Renal cortex interstitium (tissue), 11 donors: ENCODE results near the gene CLSTN3. TPM values are rescaled to one million over a fixed set of nuclear protein-coding genes. Genes with fewer than 3 reads are reported as not detected.

Source experiments
- DNase-seq, 11 donors: peaks; one replicate each; pipeline ENCODE4 v3.0.0-alpha.2; 2013; ENCODE audit warnings: low read depth in 9 of 11, low spot score in 4 of 11; ENCODE audit errors: extremely low read depth in 1 of 11
- polyA plus RNA-seq, 3 donors: library from polyadenylated mRNA; unstranded; fragments of 120-200 nt; gene quantifications; one replicate each; pipeline ENCODE4 v1.2.1, GENCODE V29; 2013; ENCODE audit not compliant: insufficient read length in 3 of 3

CLSTN3 gene
- polyA plus RNA-seq, 3 donors: 93.0 to 112 (median 106) TPM

DNA sequence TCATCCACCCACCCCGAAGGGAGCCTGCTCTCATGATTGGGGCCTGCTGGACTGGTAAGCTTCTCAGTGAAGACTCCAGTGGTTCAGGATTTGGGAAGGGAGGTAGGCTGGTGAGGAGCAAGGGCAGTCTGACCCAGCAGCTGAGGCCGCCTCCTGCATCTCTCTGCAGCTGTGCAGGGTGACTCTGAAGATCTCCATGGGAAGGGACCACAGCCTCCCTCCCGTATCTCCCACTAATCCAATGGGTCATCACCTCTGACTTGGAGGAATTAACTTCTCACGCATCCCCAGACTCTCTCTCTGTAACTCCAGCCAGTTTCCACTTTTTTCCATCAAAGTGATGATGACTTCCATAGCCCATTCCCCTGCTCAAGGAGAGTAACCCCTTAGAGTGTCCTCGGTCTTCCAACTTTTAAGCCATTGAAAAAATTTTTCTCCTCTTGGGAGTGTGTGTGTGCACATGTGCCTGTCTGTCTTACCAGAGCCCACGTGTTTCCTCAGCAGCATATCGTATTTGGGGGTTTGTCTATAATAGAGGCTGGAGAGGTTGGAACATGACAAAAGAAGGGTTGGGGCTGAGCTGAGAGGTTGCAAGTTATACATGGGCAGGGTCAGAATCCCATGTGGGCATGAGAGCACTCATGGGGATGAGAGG is 11.3 kb downstream of the CLSTN3 start:
- no peak for DNase-seq

DNA sequence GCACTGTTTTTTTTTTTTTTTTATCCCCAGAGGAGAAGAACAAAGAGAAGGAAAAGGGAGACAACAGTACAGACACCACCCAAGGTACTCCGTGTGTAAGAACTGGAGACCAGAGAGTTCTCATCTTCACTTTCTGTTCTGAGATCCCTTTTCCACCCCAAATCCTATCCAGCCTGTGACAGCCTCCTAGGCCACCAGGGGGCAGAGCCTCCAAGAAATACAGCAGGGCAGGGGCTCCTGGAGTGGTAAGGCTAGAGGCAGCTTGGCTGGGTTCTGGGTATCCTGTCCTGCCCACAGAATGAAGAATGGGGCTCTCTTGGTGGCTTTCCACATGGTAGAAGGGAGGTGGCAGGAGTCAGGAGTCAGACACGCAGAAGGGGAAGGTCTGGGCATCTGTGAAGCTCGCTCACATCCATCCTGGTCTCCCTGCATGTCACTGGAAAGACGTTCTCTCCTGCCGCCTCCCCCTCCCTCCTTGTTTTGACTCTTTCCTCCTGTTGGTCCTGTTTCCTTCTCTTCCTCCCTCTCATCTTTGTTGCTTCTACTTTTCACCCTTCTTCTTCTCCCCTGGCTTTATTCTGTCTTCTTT is 12.0 kb downstream of the CLSTN3 start:
- no peak for DNase-seq

- no peak for DNase-seq
These were observed 12.8 kb downstream of the CLSTN3 start for GRCh38 chr12:7142809-7143465.

DNA sequence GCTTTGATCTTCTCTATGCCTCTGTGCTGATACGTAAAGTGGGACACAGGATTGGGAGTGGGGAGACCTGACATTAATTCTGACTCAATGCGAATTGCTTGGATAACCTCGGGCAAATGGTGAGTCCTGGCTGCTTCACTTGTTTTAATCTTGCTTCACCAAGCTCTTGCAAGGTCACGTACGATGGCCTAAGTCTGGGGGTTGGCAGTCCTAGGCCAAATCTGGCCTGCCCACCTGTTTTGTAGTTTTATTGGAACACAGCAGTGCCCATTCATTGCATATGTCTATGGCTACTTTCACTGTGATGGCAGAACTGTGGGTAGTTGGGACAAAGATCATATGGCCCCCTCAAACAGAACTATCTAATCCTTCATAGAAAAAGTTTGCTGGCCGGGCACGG is 13.4 kb downstream of the CLSTN3 start:
- DNase-seq: no peak

DNA sequence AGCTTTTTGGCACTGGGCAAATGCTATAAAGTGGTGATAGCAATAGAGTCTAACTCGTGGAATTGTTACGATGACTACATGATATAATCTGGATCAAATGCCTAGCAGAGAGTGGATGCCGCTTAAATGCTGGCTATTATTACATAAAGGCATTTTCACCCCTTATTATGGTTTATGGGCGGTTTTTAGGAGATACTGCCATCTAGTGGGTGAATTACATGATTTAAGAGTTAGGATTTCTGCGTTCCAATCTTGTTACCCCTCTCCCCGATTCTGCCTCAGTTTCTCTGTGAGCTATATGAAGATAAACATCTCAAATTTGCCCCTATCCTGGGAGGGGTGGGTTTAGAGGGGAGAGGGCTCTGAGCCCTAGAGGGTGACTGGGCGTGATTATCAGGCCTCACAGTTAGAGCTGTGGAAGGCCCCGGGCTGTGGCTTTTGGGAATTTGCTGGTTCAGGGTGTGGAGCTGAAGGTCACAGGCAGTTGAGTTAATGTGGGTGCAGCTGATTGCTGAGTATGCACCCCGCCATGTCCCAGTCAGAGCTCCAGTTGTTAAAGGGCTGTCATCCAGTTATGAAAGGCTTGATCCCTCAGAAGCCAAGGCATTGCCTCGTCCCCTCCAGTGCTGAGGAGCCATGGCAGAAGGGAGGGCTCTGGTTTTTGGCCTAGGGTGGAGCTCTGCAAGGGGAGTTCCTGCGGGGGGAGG is 14.4 kb downstream of the CLSTN3 start:
- DNase-seq: no peak

DNA sequence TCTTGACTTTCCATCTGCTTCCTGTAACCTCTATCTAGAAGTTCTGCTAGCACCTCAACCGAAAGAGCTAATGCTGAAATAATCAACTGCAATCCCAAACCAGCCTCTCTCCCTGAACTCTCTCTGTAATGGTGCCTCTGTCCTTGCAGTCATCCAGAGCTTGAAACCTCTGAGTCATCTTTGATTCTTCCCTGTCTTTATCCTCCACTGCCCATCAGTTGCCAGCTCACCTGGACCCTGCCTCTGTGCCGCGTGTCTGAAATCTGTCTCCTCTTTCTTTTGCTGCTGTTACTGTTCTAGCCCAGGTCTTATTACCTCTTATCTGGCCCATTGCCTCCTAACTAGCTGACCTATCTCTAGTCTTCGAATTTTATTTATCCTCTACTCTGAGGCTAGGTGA is 15.5 kb downstream of the CLSTN3 start:
- no peak for DNase-seq

- no peak for DNase-seq
These were observed 16.1 kb downstream of the CLSTN3 start for GRCh38 chr12:7146228-7146627.

DNA sequence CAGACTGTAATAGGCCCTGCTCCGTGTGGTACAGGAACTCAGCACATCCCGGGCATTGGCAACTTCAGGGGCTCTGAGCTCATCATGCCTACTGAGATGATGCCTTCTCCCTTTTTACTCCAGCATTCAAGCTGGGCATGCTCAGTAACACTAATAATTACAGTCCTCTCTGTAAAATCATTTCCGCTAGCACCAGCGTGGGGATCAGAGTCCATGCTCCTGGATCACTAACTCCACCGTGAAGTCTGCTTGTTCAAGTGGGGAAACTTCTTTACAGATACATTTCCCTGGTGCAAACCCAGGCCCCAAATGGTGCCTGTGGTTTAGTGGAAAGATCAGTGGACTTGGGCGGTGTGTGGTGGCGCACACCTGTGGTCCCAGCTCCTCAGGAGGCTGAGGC is 16.7 kb downstream of the CLSTN3 start:
- no peak for DNase-seq

DNA sequence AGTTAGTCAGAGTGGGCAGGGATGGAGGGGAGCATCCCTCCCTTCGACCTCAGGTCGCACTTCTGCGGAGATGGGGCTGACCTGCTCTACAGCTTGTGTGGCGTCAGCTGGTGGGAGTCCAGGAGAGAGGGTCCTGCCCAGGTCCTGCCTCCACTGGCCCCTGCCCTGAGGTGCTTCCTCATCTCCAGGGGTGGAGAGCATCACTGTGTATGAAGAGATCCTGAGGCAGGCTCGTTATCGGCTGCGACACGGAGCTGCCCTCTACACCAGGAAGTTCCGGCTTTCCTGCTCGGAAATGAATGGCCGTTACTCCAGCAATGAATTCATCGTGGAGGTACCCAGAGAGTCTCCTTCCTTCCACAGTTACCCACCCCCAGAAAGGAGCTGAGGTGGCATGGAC is 20.2 kb downstream of the CLSTN3 start:
- DNase-seq: no peak

- no peak for DNase-seq
These were observed 20.7 kb downstream of the CLSTN3 start for GRCh38 chr12:7150841-7151240.

GRCh38 chr12:7151532-7151931 is 21.4 kb downstream of the CLSTN3 start:
- no peak for DNase-seq

- DNase-seq: no peak
These were observed 22.6 kb downstream of the CLSTN3 start for GRCh38 chr12:7152818-7153217.

DNA sequence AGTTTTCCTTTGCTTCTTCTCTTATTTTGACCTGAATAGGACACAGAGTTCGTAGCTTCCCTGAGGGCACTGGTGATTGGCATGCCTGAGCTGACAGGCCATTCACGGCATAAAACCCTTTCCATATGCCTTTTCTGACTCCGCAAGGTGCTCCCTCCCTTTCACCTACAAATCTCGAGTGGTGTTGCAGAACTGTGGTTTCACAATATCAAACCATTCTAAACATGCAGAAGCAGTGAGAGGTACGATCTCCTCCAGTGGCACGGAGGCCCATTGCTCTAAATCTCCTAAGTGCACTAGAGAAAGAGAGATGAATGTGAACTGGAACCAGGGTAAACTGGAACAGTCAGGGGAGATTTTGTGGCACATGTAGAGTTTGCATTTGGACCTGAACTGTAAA is 23.9 kb downstream of the CLSTN3 start:
- DNase-seq: no peak

DNA sequence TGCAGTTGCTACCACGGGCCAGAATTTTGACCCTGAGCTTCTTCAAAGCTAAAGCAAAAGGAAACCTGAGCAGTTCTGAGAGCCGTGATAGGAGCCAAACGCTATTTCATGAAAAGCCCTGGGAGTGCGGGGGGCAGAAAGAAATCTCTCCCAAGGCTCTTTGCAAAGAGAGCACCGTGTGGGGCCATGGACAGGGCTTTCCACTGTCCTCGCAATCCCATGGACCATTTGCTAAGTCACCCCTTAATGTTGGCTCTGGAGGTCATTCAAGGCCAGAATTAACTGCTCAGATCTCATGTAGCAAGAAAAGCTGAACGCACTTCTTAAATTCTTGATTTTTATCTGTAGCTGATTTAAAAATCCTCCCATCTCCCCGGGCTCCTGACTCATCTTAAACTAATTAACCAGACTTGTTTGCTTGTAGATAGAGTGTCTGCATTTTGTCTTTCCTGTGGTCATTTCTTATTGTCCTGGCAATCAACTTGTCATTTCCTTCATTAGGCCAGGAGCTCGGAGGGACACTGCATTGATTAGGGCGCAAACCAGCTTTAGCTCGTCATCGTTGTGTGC is 24.8 kb downstream of the CLSTN3 start:
- DNase-seq: no peak

DNA sequence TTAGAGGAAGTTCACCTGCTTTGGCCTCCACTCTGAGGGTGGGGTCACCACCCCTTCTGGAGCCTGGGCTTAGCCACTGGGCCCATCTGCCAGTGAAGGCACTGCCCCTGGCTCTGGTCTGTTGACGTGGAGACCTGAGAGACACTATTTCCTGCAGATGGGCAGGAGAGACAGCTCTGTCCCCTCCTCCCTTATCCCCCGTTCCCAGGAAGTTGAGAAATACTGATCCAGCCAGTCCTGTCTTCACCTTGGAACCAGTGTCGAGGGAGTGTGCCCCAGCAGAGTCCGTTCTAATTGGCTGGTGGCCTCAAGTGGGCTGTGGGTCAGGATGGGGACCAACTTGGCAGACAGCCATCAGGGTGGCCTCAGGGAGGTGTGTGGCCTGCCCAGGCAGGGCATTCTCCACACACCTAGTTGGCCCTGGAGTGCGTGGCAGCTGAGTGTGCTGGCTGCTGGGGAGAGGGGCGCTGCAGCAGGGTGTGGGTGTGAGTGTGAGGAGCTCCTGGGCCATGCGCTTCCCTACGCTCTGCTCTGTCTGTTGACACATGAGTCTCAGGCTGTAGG is 25.4 kb downstream of the CLSTN3 start:
- DNase-seq: no peak

DNA sequence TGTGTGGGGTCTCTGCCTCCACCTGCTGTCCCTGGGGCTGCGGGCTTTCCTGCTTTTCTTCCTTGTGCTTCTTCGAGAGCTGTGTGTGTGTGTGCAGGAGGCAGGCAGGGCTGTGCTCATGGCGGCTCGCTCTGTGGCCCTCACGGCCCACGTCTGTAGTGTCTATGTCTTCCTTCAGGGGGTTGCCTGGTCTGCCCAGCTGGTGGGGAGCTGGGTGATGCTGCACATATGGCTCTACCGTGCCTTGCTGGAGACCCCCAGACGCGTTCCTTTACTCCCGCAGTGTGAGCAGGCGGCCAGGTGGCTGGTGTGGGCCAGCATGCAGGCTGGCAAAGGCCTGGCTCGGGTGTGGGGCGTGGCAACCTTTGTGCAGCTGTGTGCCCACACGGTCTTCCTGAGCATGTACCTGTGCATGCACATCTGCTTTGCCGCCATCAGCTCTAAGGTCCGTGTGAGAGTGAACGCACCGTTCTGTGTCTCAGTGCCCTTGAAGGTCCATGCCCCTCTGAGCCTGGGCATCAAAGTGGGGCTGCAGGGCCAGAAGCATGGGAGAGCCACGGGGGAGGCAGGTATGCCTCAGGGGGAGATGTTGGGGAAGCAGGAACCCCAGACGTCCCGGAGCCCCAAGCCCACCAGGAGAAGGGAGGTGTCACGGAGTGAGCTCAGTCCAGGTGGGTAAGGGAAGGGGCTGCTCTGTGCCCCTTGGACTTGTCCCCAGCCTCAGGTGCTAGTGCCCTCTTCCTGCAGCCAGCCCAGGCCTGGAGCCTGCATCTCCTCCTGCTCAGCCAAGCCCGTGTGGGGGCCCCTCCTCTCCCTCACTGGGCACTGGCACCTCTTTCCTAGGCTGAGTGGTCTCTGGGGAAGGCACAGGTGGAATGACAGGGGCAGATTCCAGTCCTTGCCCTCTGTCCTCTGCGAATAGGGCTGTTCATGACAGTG is 26.4 kb downstream of the CLSTN3 start:
- DNase-seq: no peak

DNA sequence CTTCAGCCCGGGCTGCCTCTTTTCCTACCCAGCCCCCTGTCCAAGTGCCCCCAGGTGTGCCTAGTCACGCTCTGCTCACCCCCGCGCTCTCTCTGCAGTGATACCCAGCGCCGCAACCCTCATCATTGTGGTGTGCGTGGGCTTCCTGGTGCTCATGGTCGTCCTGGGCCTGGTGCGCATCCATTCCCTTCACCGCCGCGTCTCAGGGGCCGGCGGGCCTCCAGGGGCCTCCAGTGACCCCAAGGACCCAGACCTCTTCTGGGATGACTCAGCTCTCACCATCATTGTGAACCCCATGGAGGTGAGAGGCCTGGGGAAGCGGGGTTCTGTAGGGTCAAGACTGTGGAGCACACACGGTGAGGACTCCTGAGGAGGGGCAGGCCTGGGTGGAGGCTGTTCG is 27.2 kb downstream of the CLSTN3 start:
- no peak for DNase-seq

GRCh38 chr12:7158781-7159609 is 28.8 kb downstream of the CLSTN3 start:
- DNase-seq: no peak
